HepG2 (cell line): ENCODE measurements around the gene CEP68. TPM values are rescaled to one million over a fixed set of nuclear protein-coding genes. Genes with fewer than 3 reads are reported as not detected.

ENCODE experiments used
- CREB3 ChIP-seq: sonication (generic); formaldehyde crosslinking; IDR thresholded peaks from 2 replicates; pipeline ENCODE4 v1.5.0; 2020; ENCODE audit warnings: missing genetic modification reagents
- CREM ChIP-seq, 2 experiments: sonication (generic) in 1 of 2; formaldehyde crosslinking in 1 of 2; IDR thresholded peaks; 2 replicates each; pipeline versions ENCODE4 v1.4.0 to v1.6.1; 2016 to 2020; ENCODE audit warnings: antibody characterized with exemption in 1 of 2, mild to moderate bottlenecking in 1 of 2, missing genetic modification reagents in 1 of 2
- KDM2A ChIP-seq: sonication (generic); formaldehyde crosslinking; IDR thresholded peaks from 2 replicates; pipeline ENCODE4 v1.4.0; 2020; ENCODE audit warnings: low read depth, missing genetic modification reagents, borderline replicate concordance
- KDM5A ChIP-seq: fragments of 200-600 bp; sonication (generic); IDR thresholded peaks from 2 replicates; pipeline ENCODE4 v1.7.0; 2018; ENCODE audit warnings: antibody characterized with exemption, mild to moderate bottlenecking, low read length, borderline replicate concordance
- TBL1XR1 ChIP-seq: fragments of 150-350 bp; IDR thresholded peaks from 2 replicates; pipeline ENCODE4 v1.6.1; 2014; ENCODE audit warnings: borderline replicate concordance, low read length; ENCODE audit not compliant: partially characterized antibody
- ZBTB14 ChIP-seq: sonication (generic); formaldehyde crosslinking; IDR thresholded peaks from 2 replicates; pipeline ENCODE4 v1.4.0; 2020; ENCODE audit warnings: missing genetic modification reagents
- ZNF101 ChIP-seq: sonication (generic); formaldehyde crosslinking; IDR thresholded peaks from 2 replicates; pipeline ENCODE4 v1.4.0; 2020; ENCODE audit warnings: mild to moderate bottlenecking, low read depth, missing genetic modification reagents, borderline replicate concordance
- ZNF318 ChIP-seq: sonication (generic); formaldehyde crosslinking; IDR thresholded peaks from 2 replicates; pipeline ENCODE4 v1.4.0; 2020; ENCODE audit warnings: mild to moderate bottlenecking, missing genetic modification reagents
- ZNF605 ChIP-seq: sonication (generic); formaldehyde crosslinking; IDR thresholded peaks from 2 replicates; pipeline ENCODE4 v1.8.0; 2022; ENCODE audit warnings: mild to moderate bottlenecking, missing genetic modification reagents
- ZNF687 ChIP-seq: sonication (generic); formaldehyde crosslinking; IDR thresholded peaks from 2 replicates; pipeline ENCODE4 v1.5.1; 2020; ENCODE audit warnings: mild to moderate bottlenecking, missing genetic modification reagents, moderate library complexity
- ZNF740 ChIP-seq: sonication (generic); formaldehyde crosslinking; IDR thresholded peaks from 2 replicates; pipeline ENCODE4 v1.4.0; 2020; ENCODE audit warnings: missing genetic modification reagents
- ZNF839 ChIP-seq: sonication (generic); formaldehyde crosslinking; IDR thresholded peaks from 2 replicates; pipeline ENCODE4 v1.4.0; 2020; ENCODE audit warnings: missing genetic modification reagents, mild to moderate bottlenecking, borderline replicate concordance
- polyA plus RNA-seq, 8 experiments: library from polyadenylated mRNA; depleted of rRNA in 3 of 8; stranded (reverse) in 7 of 8; unstranded in 1 of 8; fragments of >200 nt; fragmentation: Illumina TruSeq in 4 of 8; extraction: Trizol in 4 of 8; gene quantifications; 2 replicates each; pipeline versions ENCODE4 v1.2.1 to v1.2.3, GENCODE V29; 2011 to 2016; ENCODE audit warnings: low read depth in 4 of 8, missing spikeins in 1 of 8, mixed read lengths in 1 of 8; ENCODE audit not compliant: insufficient read depth in 1 of 8
- total RNA-seq, 5 experiments: library from RNA; depleted of rRNA; stranded (reverse); fragments of >200 nt; fragmentation: Illumina TruSeq; extraction: Trizol; gene quantifications; 2 replicates each; pipeline ENCODE4 v1.2.3, GENCODE V29; 2016; ENCODE audit warnings: low read depth in 1 of 5

CEP68 gene
- total and polyA plus RNA-seq, 2 of the 13 experiments (the other 11 are each of a cell fraction or from before 2014, with no cell fraction given) = 5.7 to 9.3 TPM

- TF ChIP-seq CREB3 (CRISPR knock-in tag) (no peak), ZNF101 (no peak), KDM5A (peak; percentile 56; the same call in 1 of the 2 replicates), ZNF605 (peak; percentile 19; the same call in 1 of the 2 replicates), ZBTB14 (CRISPR knock-in tag) (no peak), TBL1XR1 (no peak), KDM2A (CRISPR knock-in tag) (no peak; the same call in 1 of the 2 replicates), ZNF318 (CRISPR knock-in tag) (0 out of 2 replicates have a peak, but pooled peaks have one; percentile 29), CREM (IDR thresholded peaks at IDR 0.05) (0 out of 2 replicates have a peak, but pooled peaks have one; percentile 27), CREM (CRISPR knock-in tag; IDR thresholded peaks at IDR 0.05) (no peak), ZNF687 (CRISPR knock-in tag) (peak; percentile 7; the same call in 1 of the 2 replicates), ZNF839 (CRISPR knock-in tag) (no peak), ZNF740 (CRISPR knock-in tag) (no peak)
Observed at GRCh38 chr2:65130664-65131175, 74.5 kb downstream of the CEP68 start (continued).
